Caco-2 (cell line): ENCODE data around the gene TIMM22. TPM values are rescaled to one million over a fixed set of nuclear protein-coding genes. Genes with fewer than 3 reads are reported as not detected.

Experiments used
- BruUV-seq: library from RNA; stranded (reverse); fragments of 400-500 nt; replicated peaks from 2 replicates; lab custom pipeline; 2021; lab: Mats Ljungman, UMichigan
- CTCF ChIA-PET: fragments of 300-600 bp; sonication (Branson Sonifier 250); formaldehyde crosslinking; loops from one replicate; lab custom pipeline; 2022; ENCODE audit warnings: antibody characterized with exemption; lab: Charles Lee
- POLR2A ChIA-PET: fragments of 300-600 bp; sonication (Branson Sonifier 250); formaldehyde crosslinking; loops from one replicate; lab custom pipeline; 2022; ENCODE audit warnings: antibody characterized with exemption; lab: Charles Lee
- DNase-seq, 2 experiments: peaks; one replicate each; pipeline versions ENCODE4 v3.0.0 to v3.0.0-alpha.2; 2020 to 2022
- H3K27me3 ChIP-seq: replicated peaks from 2 replicates; pipeline ENCODE4 v1.6.0; 2011; ENCODE audit warnings: low read length; ENCODE audit not compliant: control insufficient read depth, insufficient read depth
- H3K36me3 ChIP-seq: 2 replicates; pipeline ENCODE4 v1.5.1; 2011; ENCODE audit warnings: low read length; ENCODE audit not compliant: control insufficient read depth, insufficient read depth
- H3K4me1 ChIP-seq: fragments of 250-450 bp; sonication (Bioruptor Pico); 2 replicates; pipeline ENCODE4 v1.5.1; 2020; ENCODE audit warnings: mild to moderate bottlenecking
- H3K4me3 ChIP-seq: 2 replicates; pipeline ENCODE4 v1.5.1; 2011; ENCODE audit warnings: low read depth, mild to moderate bottlenecking, control low read depth, low read length
- H3K9me3 ChIP-seq: fragments of 250-450 bp; sonication (Bioruptor Pico); 2 replicates; pipeline ENCODE4 v1.5.1; 2020; ENCODE audit warnings: mild to moderate bottlenecking, moderate library complexity
- H3K27ac Mint-ChIP-seq: one replicate; pipeline ENCODE4 v1.8.0; 2022; ENCODE audit warnings: mixed read lengths; ENCODE audit not compliant: unreplicated experiment
- H3K27me3 Mint-ChIP-seq: one replicate; pipeline ENCODE4 v1.8.0; 2022; ENCODE audit warnings: mixed read lengths; ENCODE audit not compliant: insufficient read depth, unreplicated experiment
- H3K36me3 Mint-ChIP-seq: one replicate; pipeline ENCODE4 v1.8.0; 2022; ENCODE audit warnings: mild to moderate bottlenecking, mixed read lengths; ENCODE audit not compliant: insufficient read depth, unreplicated experiment
- H3K4me1 Mint-ChIP-seq: one replicate; pipeline ENCODE4 v1.8.0; 2022; ENCODE audit warnings: low read depth, mixed read lengths; ENCODE audit not compliant: unreplicated experiment
- H3K4me3 Mint-ChIP-seq: one replicate; pipeline ENCODE4 v1.8.0; 2022; ENCODE audit warnings: mild to moderate bottlenecking, moderate library complexity, mixed read lengths; ENCODE audit not compliant: unreplicated experiment
- H3K9me3 Mint-ChIP-seq: one replicate; pipeline ENCODE4 v1.8.0; 2022; ENCODE audit warnings: mixed read lengths; ENCODE audit not compliant: unreplicated experiment
- intact Hi-C: fragments of 100-400 bp; cut with micrococcal nuclease; formaldehyde crosslinking; loops from one replicate; pipeline ENCODE4 v1.10.0; 2022; ENCODE audit not compliant: unreplicated experiment
- total RNA-seq: library from RNA; stranded (reverse); gene quantifications from 2 replicates; pipeline ENCODE4 v1.2.3, GENCODE V29; 2022
- TF ChIP-seq, protein P1 (sequence below), 2 experiments: fragments of 200-600 bp in 1 of 2; IDR thresholded peaks; 1 replicate in 1 of 2; 2 replicates in 1 of 2; pipeline versions ENCODE4 v1.5.1 to v1.8.0; 2011 to 2022; ENCODE audit warnings: antibody characterized with exemption in 1 of 2, control low read depth in 1 of 2, inconsistent platforms in 1 of 2, low read depth in 1 of 2, low read length in 1 of 2, mild to moderate bottlenecking in 1 of 2, moderate library complexity in 1 of 2; ENCODE audit not compliant: insufficient read depth in 1 of 2, severe bottlenecking in 1 of 2, unreplicated experiment in 1 of 2

TIMM22 gene
- total RNA-seq, 1 experiment from 2014 or later = 20.6 TPM

DNA sequence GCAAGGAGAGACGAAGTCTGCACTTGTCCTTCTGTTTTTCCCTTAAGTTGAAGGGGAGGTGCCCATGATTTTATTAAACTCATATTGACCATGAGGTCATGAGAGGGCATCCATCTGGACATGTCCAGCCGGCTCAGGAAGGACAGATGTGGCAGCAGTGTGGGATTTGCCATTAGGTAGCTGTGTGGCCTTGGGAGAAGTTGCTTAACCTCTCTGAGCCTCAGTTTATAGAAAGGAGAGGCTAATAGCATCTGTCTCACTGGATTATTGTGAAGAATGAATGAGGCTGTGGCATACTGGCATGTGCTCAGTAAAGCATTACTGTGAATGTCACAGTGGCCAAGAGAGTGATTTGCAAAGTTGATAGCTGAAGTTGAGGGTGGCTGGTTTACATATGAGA, 1.2 kb downstream of the TIMM22 start:
- Mint-ChIP-seq H3K9me3 (peaks cover 9% of the 10 kb centered on the region), H3K36me3 (peaks cover 53% of the 10 kb centered on the region), H3K4me1 (peaks cover 11% of the 10 kb centered on the region), H3K27me3 (no peaks in the 10 kb centered on the region), H3K4me3 (peak overlapping the region; percentile 97), H3K27ac (no peak overlapping the region)
- Histone ChIP-seq H3K36me3 (peaks cover 8% of the 10 kb centered on the region), H3K9me3 (no peaks in the 10 kb centered on the region), H3K4me1 (peaks cover 10% of the 10 kb centered on the region), H3K4me3 (peak overlapping the region; percentile 87), H3K27me3 (no peaks in the 10 kb centered on the region)
- BruUV-seq = no TSS peak
- no peak for DNase-seq
- TF ChIP-seq, protein P1, sequence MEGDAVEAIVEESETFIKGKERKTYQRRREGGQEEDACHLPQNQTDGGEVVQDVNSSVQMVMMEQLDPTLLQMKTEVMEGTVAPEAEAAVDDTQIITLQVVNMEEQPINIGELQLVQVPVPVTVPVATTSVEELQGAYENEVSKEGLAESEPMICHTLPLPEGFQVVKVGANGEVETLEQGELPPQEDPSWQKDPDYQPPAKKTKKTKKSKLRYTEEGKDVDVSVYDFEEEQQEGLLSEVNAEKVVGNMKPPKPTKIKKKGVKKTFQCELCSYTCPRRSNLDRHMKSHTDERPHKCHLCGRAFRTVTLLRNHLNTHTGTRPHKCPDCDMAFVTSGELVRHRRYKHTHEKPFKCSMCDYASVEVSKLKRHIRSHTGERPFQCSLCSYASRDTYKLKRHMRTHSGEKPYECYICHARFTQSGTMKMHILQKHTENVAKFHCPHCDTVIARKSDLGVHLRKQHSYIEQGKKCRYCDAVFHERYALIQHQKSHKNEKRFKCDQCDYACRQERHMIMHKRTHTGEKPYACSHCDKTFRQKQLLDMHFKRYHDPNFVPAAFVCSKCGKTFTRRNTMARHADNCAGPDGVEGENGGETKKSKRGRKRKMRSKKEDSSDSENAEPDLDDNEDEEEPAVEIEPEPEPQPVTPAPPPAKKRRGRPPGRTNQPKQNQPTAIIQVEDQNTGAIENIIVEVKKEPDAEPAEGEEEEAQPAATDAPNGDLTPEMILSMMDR (IDR thresholded peaks at IDR 0.05; ENCODE audit: insufficient read depth in 1 of 2, low read depth in 1 of 2, low read length in 1 of 2, severe bottlenecking in 1 of 2, unreplicated experiment in 1 of 2) = no peak
- intact Hi-C loops = loop anchor here (2.0 to 5.0 kb wide), 2 partner anchors 59 to 856 kb away; a partner anchor contains a TSS
- ChIA-PET POLR2A (no interaction called here), CTCF (interaction anchor here (1.9 kb wide), 1 partner anchor 586 kb away, joined by 21 read pairs; no protein-coding TSS in a partner anchor)

DNA sequence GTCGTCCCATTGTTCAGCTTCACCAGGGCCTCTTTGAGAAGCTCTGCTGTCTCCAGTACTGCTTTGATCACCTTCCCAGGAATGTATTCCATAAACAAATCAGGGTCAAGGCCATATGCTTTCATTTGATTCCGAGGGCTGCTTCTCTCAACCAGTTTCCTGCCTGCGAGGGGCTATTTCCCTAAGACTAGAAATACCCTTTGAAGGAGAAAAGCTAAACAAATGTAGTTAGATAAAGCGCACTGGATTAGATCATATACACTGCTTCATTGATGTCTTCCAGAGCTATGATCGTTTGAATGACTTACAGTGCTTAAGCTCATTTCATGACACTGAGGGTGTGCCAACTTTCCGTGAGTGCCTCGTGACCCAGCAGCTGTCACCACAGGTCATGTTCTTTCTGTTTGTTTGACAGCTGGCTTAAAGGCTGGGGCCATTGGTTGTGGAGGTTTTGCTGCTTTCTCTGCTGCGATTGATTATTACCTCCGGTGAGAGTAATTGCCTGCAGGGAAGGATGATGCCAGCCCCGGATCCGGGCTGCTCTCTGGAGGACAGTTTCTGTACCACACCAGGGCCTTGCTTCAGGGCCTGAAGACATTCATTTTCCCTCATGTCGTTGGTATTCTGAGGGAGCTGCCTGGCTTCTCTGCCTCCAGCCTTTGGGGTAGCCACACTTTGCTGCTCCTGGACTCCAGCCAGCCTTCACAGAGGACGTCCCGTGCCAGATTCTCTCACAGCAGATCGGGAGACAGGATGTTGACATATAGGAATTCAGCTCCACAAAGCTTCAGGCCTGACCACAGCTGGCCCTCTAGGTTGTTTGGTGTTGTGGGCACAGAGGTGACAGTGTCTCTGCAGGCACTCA, 3.9 kb downstream of the TIMM22 start:
- TF ChIP-seq, protein P1 (IDR thresholded peaks at IDR 0.05; ENCODE audit: insufficient read depth in 1 of 2, low read depth in 1 of 2, low read length in 1 of 2, severe bottlenecking in 1 of 2, unreplicated experiment in 1 of 2) = no peak
- peaks cover 8% of the 10 kb centered on the region for H3K36me3 ChIP-seq
- H3K9me3 ChIP-seq = no peaks in the 10 kb centered on the region
- H3K4me1 ChIP-seq = peaks cover 13% of the 10 kb centered on the region
- Mint-ChIP-seq H3K4me3 (no peak overlapping the region), H3K9me3 (no peaks in the 10 kb centered on the region), H3K4me1 (peaks cover 21% of the 10 kb centered on the region), H3K27ac (no peak overlapping the region), H3K27me3 (no peaks in the 10 kb centered on the region), H3K36me3 (peaks cover 78% of the 10 kb centered on the region)
- intact Hi-C loops = no loop called here
- no TSS peak for BruUV-seq
- CTCF ChIA-PET = interaction anchor here (0.7 kb wide), 1 partner anchor 56 kb away, joined by 5 read pairs; no protein-coding TSS in a partner anchor
- POLR2A ChIA-PET = no interaction called here
- H3K4me3 ChIP-seq = no peak overlapping the region
- no peak for DNase-seq
- no peaks in the 10 kb centered on the region for H3K27me3 ChIP-seq

DNA sequence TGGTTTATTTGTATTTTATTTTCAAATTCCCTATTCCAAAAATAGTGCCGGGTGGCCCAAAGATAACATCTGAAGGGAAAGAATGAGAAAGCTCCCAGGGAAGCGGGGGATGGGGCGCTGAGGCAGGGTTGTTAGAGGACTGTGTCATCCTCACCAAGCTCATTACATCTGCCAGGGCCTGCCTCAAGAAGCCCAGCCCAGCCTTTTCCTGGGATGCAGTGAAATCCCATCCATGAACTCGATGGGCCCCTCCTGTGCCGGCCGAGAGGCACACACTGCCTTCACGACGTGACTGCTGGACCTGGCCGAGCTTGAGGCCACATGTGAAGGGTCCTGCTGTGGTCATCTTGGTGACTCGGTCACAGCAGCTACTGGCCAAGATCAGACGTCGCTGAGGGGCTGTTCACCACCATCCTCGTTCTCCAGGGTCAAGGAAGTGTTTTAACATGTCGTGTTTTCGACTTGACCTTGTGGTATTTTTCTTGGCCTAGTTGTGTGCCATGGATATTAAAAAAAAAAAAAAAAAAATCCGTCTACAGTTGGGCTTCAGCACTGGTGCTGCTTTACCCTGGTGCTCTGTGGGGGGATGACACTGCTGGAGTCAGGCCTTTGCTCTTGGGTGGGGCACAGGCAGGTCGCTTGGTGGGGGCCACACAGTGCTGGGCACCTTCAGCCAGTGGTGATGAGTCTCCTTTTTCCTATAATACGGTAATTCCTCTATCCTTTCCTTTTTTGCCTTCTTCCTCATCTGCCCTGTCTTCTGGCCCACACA, 4.9 kb downstream of the TIMM22 start:
- H3K9me3 ChIP-seq = no peaks in the 10 kb centered on the region
- intact Hi-C loops = no loop called here
- BruUV-seq = no TSS peak
- H3K36me3 ChIP-seq = peaks cover 8% of the 10 kb centered on the region
- no peaks in the 10 kb centered on the region for H3K9me3 Mint-ChIP-seq
- H3K4me3 Mint-ChIP-seq = no peak overlapping the region
- H3K27me3 ChIP-seq = no peaks in the 10 kb centered on the region
- peaks cover 19% of the 10 kb centered on the region for H3K4me1 ChIP-seq
- H3K4me3 ChIP-seq = no peak overlapping the region
- peaks cover 21% of the 10 kb centered on the region for H3K4me1 Mint-ChIP-seq
- no peaks in the 10 kb centered on the region for H3K27me3 Mint-ChIP-seq
- ChIA-PET POLR2A (no interaction called here), CTCF (no interaction called here)
- no peak overlapping the region for H3K27ac Mint-ChIP-seq
- DNase-seq = no peak
- H3K36me3 Mint-ChIP-seq = peaks cover 78% of the 10 kb centered on the region
- TF ChIP-seq, protein P1 (IDR thresholded peaks at IDR 0.05; ENCODE audit: insufficient read depth in 1 of 2, low read depth in 1 of 2, low read length in 1 of 2, severe bottlenecking in 1 of 2, unreplicated experiment in 1 of 2) = no peak
